SU-DHL-6 (cell line): ENCODE measurements around the gene SLC38A8.

Source experiments
- H2AFZ ChIP-seq: fragments of 200-600 bp; sonication (generic); 2 replicates; pipeline ENCODE4 v1.6.1; 2014; ENCODE audit warnings: low read depth, mild to moderate bottlenecking, moderate library complexity, mixed read lengths, antibody characterized with exemption, low read length; ENCODE audit not compliant: severe bottlenecking
- H3F3A ChIP-seq: fragments of 200-600 bp; shearing (Covaris generic); 2 replicates; pipeline ENCODE4 v1.6.0; 2016; ENCODE audit warnings: antibody characterized with exemption, mild to moderate bottlenecking; ENCODE audit not compliant: insufficient read depth
- H3K27ac ChIP-seq: fragments of 200-600 bp; sonication (generic); 2 replicates; pipeline ENCODE4 v1.5.1; 2016; ENCODE audit warnings: low read depth, mild to moderate bottlenecking, low read length, moderate library complexity, mixed read lengths
- H3K27me3 ChIP-seq: fragments of 200-600 bp; sonication (generic), shearing (Covaris generic); 2 replicates; pipeline ENCODE4 v1.6.0; 2014; ENCODE audit warnings: mild to moderate bottlenecking, low read length
- H3K36me3 ChIP-seq: fragments of 200-600 bp; sonication (generic); 2 replicates; pipeline ENCODE4 v1.6.1; 2014; ENCODE audit warnings: mild to moderate bottlenecking, low read length, mixed read lengths
- H3K4me2 ChIP-seq: fragments of 300-600, 200-600 bp; shearing (Covaris generic), sonication (generic); 2 replicates; pipeline ENCODE4 v1.6.0; 2014; ENCODE audit warnings: low read length, low read depth, mild to moderate bottlenecking; ENCODE audit not compliant: poor library complexity, severe bottlenecking
- H3K4me3 ChIP-seq: fragments of 200-600 bp; sonication (generic); 2 replicates; pipeline ENCODE4 v1.5.1; 2014; ENCODE audit warnings: antibody characterized with exemption, low read length, mild to moderate bottlenecking, mixed read lengths; ENCODE audit not compliant: insufficient read depth, poor library complexity, severe bottlenecking
- H3K79me2 ChIP-seq: fragments of 200-600 bp; sonication (generic); 2 replicates; pipeline ENCODE4 v1.6.1; 2014; ENCODE audit warnings: mild to moderate bottlenecking, low read length, moderate library complexity; ENCODE audit not compliant: insufficient read depth
- H3K9ac ChIP-seq: fragments of 200-600 bp; sonication (generic); 2 replicates; pipeline ENCODE4 v1.7.0; 2014; ENCODE audit warnings: mild to moderate bottlenecking, low read length
- H3K9me2 ChIP-seq: fragments of 200-600 bp; sonication (generic); replicated peaks from 2 replicates; pipeline ENCODE4 v1.6.1; 2014; ENCODE audit warnings: low read length; ENCODE audit not compliant: insufficient read depth
- H3K9me3 ChIP-seq: fragments of 200-600 bp; sonication (generic); 2 replicates; pipeline ENCODE4 v1.6.1; 2014; ENCODE audit warnings: low read length, mixed read lengths; ENCODE audit not compliant: insufficient read depth
- H4K20me1 ChIP-seq: fragments of 200-600 bp; sonication (generic); 2 replicates; pipeline ENCODE4 v1.6.1; 2014; ENCODE audit warnings: low read depth, mild to moderate bottlenecking, antibody characterized with exemption, low read length, moderate library complexity, mixed read lengths
- CTCF ChIP-seq: fragments of 200-600 bp; sonication (generic); IDR thresholded peaks from one replicate; pipeline ENCODE4 v1.5.1; 2017; ENCODE audit warnings: antibody characterized with exemption, mild to moderate bottlenecking, low read length, moderate library complexity; ENCODE audit not compliant: insufficient read depth, poor library complexity, severe bottlenecking
- EZH2phosphoT487 ChIP-seq: fragments of 200-600 bp; sonication (generic), shearing (Covaris generic); conservative IDR thresholded peaks from 2 replicates; pipeline ENCODE4 v1.6.1; 2018; ENCODE audit warnings: mild to moderate bottlenecking, antibody characterized with exemption, low read length, moderate library complexity, mixed read lengths

The SLC38A8 gene

DNA sequence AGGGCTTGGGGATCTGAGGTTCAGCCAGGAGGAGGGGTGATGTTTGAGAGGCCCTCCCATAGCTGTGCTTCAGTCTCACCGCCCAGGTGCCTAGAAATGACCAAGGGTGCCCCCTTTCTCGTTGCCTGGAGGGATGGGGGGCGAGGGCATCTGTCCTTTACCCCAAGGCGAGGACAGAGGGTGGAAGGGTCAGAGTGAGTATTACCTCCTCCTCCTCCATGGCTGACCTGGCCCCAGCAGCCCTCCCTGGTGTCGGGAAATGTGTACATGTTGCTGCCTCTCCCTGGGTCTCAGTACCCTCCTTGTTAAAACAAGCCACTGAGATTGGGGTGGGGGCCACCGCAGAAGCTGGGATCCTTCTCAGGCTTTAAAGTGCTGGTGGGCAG is 72.2 kb downstream of the SLC38A8 start:
- H3K9me3 ChIP-seq: no peaks in the 10 kb centered on the region
- H3K36me3 ChIP-seq: no peaks in the 10 kb centered on the region
- H2AFZ ChIP-seq: no peak overlapping the region
- TF ChIP-seq CTCF: no peak
- no peak for TF ChIP-seq EZH2phosphoT487
- H4K20me1 ChIP-seq: no peaks in the 10 kb centered on the region
- H3K4me3 ChIP-seq: no peak overlapping the region
- H3K4me2 ChIP-seq: no peak overlapping the region
- H3K79me2 ChIP-seq: no peaks in the 10 kb centered on the region
- no peak overlapping the region for H3K27ac ChIP-seq
- H3F3A ChIP-seq: no peaks in the 10 kb centered on the region
- H3K9ac ChIP-seq: no peak overlapping the region
- H3K27me3 ChIP-seq: no peaks in the 10 kb centered on the region
- H3K9me2 ChIP-seq: no peaks in the 10 kb centered on the region

- H2AFZ ChIP-seq: no peak overlapping the region
- no peak overlapping the region for H3K9ac ChIP-seq
- H3K27ac ChIP-seq: no peak overlapping the region
- no peaks in the 10 kb centered on the region for H3F3A ChIP-seq
- H3K4me3 ChIP-seq: no peak overlapping the region
- no peaks in the 10 kb centered on the region for H3K79me2 ChIP-seq
- no peak overlapping the region for H3K4me2 ChIP-seq
- H3K36me3 ChIP-seq: no peaks in the 10 kb centered on the region
- no peaks in the 10 kb centered on the region for H3K9me3 ChIP-seq
- H3K9me2 ChIP-seq: no peaks in the 10 kb centered on the region
- no peak for TF ChIP-seq CTCF
- no peak for TF ChIP-seq EZH2phosphoT487
- H3K27me3 ChIP-seq: no peaks in the 10 kb centered on the region
- no peaks in the 10 kb centered on the region for H4K20me1 ChIP-seq
Observed at GRCh38 chr16:83969771-83970429, 72.7 kb downstream of the SLC38A8 start.

- H3K9me3 ChIP-seq: no peaks in the 10 kb centered on the region
Observed at GRCh38 chr16:83968891-83969649, 73.5 kb downstream of the SLC38A8 start.

More at GRCh38 chr16:83968891-83969649, 73.5 kb downstream of the SLC38A8 start:
- no peaks in the 10 kb centered on the region for H4K20me1 ChIP-seq
- H3K4me3 ChIP-seq: no peak overlapping the region
- no peaks in the 10 kb centered on the region for H3K79me2 ChIP-seq
- H3K9me2 ChIP-seq: no peaks in the 10 kb centered on the region
- H2AFZ ChIP-seq: no peak overlapping the region
- no peaks in the 10 kb centered on the region for H3K36me3 ChIP-seq
- H3K27ac ChIP-seq: no peak overlapping the region
- no peak overlapping the region for H3K9ac ChIP-seq
- no peak overlapping the region for H3K4me2 ChIP-seq
- no peaks in the 10 kb centered on the region for H3F3A ChIP-seq
- no peak for TF ChIP-seq CTCF
- no peak for TF ChIP-seq EZH2phosphoT487
- no peaks in the 10 kb centered on the region for H3K27me3 ChIP-seq
